Esophagus muscularis mucosa (tissue), 4 donors: ENCODE measurements around the gene TRPT1. TPM values are rescaled to one million over a fixed set of nuclear protein-coding genes. Genes with fewer than 3 reads are reported as not detected.

ENCODE experiments used
- DNase-seq: peaks from one replicate; pipeline ENCODE4 v3.0.0-alpha.2; 2017; ENCODE audit errors: extremely low spot score
- H3K27ac ChIP-seq, 4 donors: fragments of 200-600 bp; sonication (generic); replicated peaks in 1 of 4; 1 replicate in 3 of 4; 2 replicates in 1 of 4; pipeline ENCODE4 v1.5.1; 2016 to 2019; ENCODE audit warnings: mild to moderate bottlenecking in 1 of 4
- H3K27me3 ChIP-seq, 4 donors: fragments of 200-600 bp; sonication (generic); one replicate each; pipeline versions ENCODE4 v1.5.1 to v1.6.0; 2016 to 2019
- H3K36me3 ChIP-seq, 4 donors: fragments of 200-600 bp; sonication (generic); one replicate each; pipeline ENCODE4 v1.5.1; 2016 to 2019
- H3K4me1 ChIP-seq, 4 donors: fragments of 200-600 bp; sonication (generic); one replicate each; pipeline ENCODE4 v1.5.1; 2016 to 2019
- H3K4me3 ChIP-seq, 4 donors: fragments of 200-600 bp; sonication (generic); 1 replicate in 2 of 4; 2 replicates in 2 of 4; pipeline ENCODE4 v1.5.1; 2016 to 2019; ENCODE audit warnings: mild to moderate bottlenecking in 4 of 4, moderate library complexity in 1 of 4
- H3K9me3 ChIP-seq, 4 donors: fragments of 200-600 bp; sonication (generic); 1 replicate in 3 of 4; 2 replicates in 1 of 4; pipeline ENCODE4 v1.5.1; 2016 to 2019
- EP300 ChIP-seq: sonication (generic); formaldehyde crosslinking; IDR thresholded peaks from one replicate; pipeline ENCODE4 v1.6.1; 2017; ENCODE audit warnings: antibody characterized with exemption
- POLR2A ChIP-seq: fragments of 450-650 bp; IDR thresholded peaks from one replicate; pipeline ENCODE4 v1.6.1; 2017; ENCODE audit warnings: antibody characterized with exemption, moderate library complexity, mild to moderate bottlenecking, low read depth
- POLR2AphosphoS5 ChIP-seq, 2 donors: sonication (generic); formaldehyde crosslinking; IDR thresholded peaks; one replicate each; pipeline ENCODE4 v1.6.1; 2017; ENCODE audit warnings: antibody characterized with exemption in 2 of 2
- WGBS: methylation state at CpG from one replicate; pipeline ENCODE4 v1.1.5; 2018; 5-methylcytosine and 5-hydroxymethylcytosine counted together
- intact Hi-C: fragments of 100-400 bp; cut with DNase I; formaldehyde crosslinking; loops from one replicate; pipeline ENCODE4 v1.15.1; 2023
- total RNA-seq, 4 donors: library from RNA; depleted of rRNA; stranded (reverse); fragments of >200 nt; gene quantifications; one replicate each; pipeline versions ENCODE4 v1.1.0 to v1.2.1, GENCODE V29; 2016
- TF ChIP-seq, protein P1 (sequence below), 3 experiments: fragments of 200-600 bp in 2 of 3; fragments of 450-650 bp in 1 of 3; sonication (generic) in 2 of 3; IDR thresholded peaks; one replicate each; pipeline ENCODE4 v1.5.1; 2017 to 2019; ENCODE audit warnings: antibody characterized with exemption in 3 of 3, mild to moderate bottlenecking in 2 of 3, moderate library complexity in 1 of 3

Gene TRPT1
- total RNA-seq, 4 donors from 2014 or later: 42.3 to 90.5 (median 72.1) TPM

DNA sequence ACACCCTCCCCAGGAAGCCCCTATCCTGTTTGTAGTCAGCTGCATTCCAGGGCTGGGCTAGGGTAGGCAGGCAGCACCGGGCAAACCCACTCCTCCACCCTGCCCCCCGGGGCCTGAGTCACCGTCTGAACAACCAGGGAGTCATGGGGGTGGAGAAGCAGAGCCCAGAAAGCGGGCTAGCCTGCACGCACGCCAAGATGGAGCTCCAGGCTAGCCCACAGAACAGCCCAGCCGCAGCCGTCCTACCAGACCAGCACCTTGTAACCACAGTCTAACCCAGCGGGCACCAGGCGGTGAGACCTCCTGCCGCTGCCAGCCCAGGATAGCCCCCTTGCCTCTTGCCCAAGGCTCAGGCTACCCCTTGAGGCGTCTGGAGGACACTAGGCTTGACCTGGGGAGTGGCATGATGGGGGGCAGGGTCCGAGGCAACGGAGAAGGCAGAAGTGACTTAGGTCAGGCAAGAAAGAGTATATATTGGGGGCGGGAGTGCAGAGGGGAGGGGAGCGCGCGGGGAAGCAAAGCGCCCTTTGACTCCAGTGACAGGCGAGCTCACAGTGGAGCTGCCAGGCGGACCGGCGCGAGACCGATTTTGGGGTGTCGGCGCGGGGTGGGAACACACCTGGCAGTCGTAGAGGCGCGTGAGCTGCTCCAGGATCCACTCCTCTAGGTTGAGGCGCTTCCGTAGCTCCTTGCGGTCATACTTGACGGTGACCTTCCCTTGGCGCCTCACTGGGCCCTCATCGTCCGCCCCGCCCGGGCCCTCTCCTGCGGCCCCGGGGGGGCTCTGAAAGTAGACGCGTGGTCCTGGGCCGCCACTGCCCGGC is 20.0 kb upstream of the TRPT1 start:
- WGBS: 0% methylated on average over 1 of the region's 46 CpGs
- intact Hi-C loops: no loop called here

DNA sequence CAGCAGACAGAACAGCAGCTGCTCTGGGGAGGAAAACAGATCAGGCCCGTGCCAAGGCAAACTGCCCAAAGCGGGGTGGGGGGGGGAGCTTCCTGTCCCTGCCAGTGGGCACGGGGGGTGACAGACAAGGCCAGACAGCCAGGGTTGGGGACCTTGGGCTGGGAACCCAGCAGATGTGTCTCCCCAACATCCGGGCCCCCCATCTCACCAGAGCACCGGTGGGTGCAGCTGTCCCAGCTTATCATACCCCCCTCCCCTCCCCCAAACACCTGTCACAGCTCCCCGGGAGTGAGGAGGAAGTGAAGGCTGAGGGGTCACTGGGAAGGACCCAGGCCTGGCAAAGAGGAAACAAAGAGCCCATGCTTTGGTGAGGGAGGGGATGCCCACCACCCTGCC is 19.4 kb upstream of the TRPT1 start:
- TF ChIP-seq EP300 (no peak), POLR2A (no peak), POLR2AphosphoS5 (IDR thresholded peaks at IDR 0.05) (no peak)
- TF ChIP-seq, protein P1, sequence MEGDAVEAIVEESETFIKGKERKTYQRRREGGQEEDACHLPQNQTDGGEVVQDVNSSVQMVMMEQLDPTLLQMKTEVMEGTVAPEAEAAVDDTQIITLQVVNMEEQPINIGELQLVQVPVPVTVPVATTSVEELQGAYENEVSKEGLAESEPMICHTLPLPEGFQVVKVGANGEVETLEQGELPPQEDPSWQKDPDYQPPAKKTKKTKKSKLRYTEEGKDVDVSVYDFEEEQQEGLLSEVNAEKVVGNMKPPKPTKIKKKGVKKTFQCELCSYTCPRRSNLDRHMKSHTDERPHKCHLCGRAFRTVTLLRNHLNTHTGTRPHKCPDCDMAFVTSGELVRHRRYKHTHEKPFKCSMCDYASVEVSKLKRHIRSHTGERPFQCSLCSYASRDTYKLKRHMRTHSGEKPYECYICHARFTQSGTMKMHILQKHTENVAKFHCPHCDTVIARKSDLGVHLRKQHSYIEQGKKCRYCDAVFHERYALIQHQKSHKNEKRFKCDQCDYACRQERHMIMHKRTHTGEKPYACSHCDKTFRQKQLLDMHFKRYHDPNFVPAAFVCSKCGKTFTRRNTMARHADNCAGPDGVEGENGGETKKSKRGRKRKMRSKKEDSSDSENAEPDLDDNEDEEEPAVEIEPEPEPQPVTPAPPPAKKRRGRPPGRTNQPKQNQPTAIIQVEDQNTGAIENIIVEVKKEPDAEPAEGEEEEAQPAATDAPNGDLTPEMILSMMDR (IDR thresholded peaks at IDR 0.05): no peak
- WGBS: 8% methylated on average over 2 of the region's 6 CpGs

More for the DNA sequence above, 20.0 kb upstream of the TRPT1 start:
- no peaks in the 10 kb centered on the region for H3K27me3 ChIP-seq
- peak overlapping the region; percentile 85 to 88 (median 86) for H3K27ac ChIP-seq
- peak overlapping the region; percentile 65 to 86 (median 72) for H3K4me3 ChIP-seq
- peaks cover 7 to 17% (median 16%) of the 10 kb centered on the region in 4 donors for H3K36me3 ChIP-seq
- TF ChIP-seq POLR2AphosphoS5 (IDR thresholded peaks at IDR 0.05): peak; percentile 37 to 46
- no peak for TF ChIP-seq EP300
- TF ChIP-seq, protein P1 (IDR thresholded peaks at IDR 0.05): no peak
- no peak for DNase-seq
- peaks cover 38 to 73% (median 59%) of the 10 kb centered on the region in 4 donors for H3K4me1 ChIP-seq
- H3K9me3 ChIP-seq: no peaks in the 10 kb centered on the region

DNA sequence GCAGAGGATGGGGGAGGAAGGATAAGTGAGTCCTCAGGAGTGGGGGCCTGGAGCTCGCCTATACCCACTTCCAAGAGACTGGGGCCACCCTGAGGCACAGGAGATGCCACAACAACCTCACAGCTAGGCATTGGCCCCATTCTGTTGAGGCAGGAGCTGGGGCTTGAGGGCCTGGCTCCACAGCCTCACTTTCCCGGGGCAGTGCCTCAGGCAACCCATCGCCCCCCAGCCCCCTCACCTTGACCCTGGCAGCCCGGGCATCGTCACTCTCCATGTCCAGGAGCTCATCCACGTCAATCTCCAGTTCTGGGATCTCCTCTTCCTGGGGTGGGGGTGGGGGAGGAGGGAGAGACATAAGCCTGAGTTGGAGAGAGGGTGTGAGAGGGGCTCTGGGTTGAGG is 19.0 kb upstream of the TRPT1 start:
- peaks cover 36 to 70% (median 58%) of the 10 kb centered on the region in 4 donors for H3K4me1 ChIP-seq
- H3K36me3 ChIP-seq: peaks cover 7 to 17% (median 16%) of the 10 kb centered on the region in 4 donors
- H3K27me3 ChIP-seq: no peaks in the 10 kb centered on the region
- peak overlapping the region; percentile 85 to 88 (median 86) for H3K27ac ChIP-seq
- intact Hi-C loops: no loop called here
- H3K9me3 ChIP-seq: no peaks in the 10 kb centered on the region
- WGBS: 22% methylated on average over 1 of the region's 6 CpGs
- DNase-seq: no peak
- H3K4me3 ChIP-seq: peak overlapping the region; percentile 65 to 86 (median 72)
- TF ChIP-seq, protein P1 (IDR thresholded peaks at IDR 0.05): no peak
- TF ChIP-seq POLR2AphosphoS5 (IDR thresholded peaks at IDR 0.05): no peak
- no peak for TF ChIP-seq POLR2A
- TF ChIP-seq EP300: no peak

More for the DNA sequence above, 19.4 kb upstream of the TRPT1 start:
- Histone ChIP-seq H3K27ac (peak overlapping the region; percentile 85 to 88 (median 86)), H3K4me3 (peak overlapping the region; percentile 65 to 86 (median 72)), H3K36me3 (peaks cover 7 to 17% (median 16%) of the 10 kb centered on the region in 4 donors), H3K27me3 (no peaks in the 10 kb centered on the region), H3K9me3 (no peaks in the 10 kb centered on the region), H3K4me1 (peaks cover 34 to 70% (median 55%) of the 10 kb centered on the region in 4 donors)
- intact Hi-C loops: no loop called here
- DNase-seq: no peak

DNA sequence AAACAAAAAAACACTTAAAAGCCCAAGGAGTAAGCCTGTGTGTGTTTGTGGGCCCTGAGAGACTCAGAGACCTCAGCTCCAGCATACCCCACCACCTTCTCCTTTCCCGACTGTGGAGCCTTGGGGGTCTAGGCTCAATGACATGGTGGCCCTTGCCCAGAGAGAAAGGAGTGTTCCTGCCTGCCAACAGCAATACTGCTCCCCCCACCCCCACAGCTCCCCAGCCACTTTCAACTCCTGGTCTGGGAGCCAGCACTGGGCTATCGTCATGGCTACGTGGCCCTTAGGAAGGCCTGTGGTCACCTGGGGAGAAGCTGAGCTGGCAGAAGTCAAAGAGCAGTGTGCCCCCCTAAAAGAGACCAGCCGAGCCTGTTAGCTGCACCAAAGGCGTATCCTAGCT is 18.1 kb upstream of the TRPT1 start:
- no peaks in the 10 kb centered on the region for H3K9me3 ChIP-seq
- WGBS: 52% methylated on average over 3 of the region's 5 CpGs
- H3K4me3 ChIP-seq: no peak overlapping the region
- TF ChIP-seq, protein P1 (IDR thresholded peaks at IDR 0.05): no peak
- no peak for TF ChIP-seq POLR2A
- no peak for TF ChIP-seq EP300
- TF ChIP-seq POLR2AphosphoS5 (IDR thresholded peaks at IDR 0.05): no peak
- peak overlapping the region in 3 of 4 donors; percentile 85 to 97 (median 88) for H3K27ac ChIP-seq
- peaks cover 40 to 74% (median 62%) of the 10 kb centered on the region in 4 donors for H3K4me1 ChIP-seq
- intact Hi-C loops: no loop called here
- DNase-seq: no peak
- peaks cover 7 to 21% (median 17%) of the 10 kb centered on the region in 4 donors for H3K36me3 ChIP-seq
- no peaks in the 10 kb centered on the region for H3K27me3 ChIP-seq
